Measurements from ENCODE around the gene AOX1.
"Not testable (repeated sequence)": the region's sequence is repeated elsewhere in the genome, so short reads cannot be mapped to it uniquely, and the experiment has no call there.

Gene AOX1

DNA sequence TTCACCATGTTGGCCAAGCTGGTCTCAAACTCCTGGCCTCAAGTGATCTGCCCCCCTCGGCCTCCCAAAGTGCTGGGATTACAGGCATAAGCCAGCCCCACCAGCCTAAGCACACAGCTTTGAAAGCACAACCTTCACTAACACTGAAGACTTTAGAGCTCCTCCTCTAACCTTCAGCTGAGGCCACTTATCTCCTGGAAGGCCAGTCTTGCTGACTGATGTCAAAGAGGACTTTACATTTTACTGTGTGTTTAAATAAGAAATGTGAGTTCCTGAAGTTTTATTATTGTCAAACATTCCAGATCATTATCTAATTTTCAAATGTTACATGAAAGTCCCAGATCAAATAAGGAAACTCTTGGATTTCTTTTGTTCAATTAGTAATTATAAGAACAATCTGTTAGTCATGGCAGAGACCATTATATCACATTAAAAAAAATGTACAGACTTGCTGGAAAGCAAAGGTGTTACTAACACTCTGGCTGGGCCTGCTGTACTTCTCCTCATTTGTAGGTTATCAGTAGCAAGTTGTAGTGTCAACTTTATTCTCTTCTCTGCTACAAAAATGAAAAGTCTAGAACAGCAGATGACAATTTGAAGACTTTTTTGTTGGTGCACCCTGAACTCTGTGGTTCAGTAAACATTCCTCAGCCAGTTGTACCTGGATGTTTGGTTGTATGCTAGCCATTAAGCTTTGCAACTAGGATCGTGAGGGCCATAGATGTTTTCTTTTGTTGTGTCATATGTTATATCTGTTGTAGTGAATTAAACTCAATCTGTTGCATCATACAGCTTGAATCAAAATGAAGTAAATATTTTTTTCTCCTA is 80.0 kb downstream of the AOX1 start:
- no peak for DNase-seq (ENCODE audit: low read depth)

DNA sequence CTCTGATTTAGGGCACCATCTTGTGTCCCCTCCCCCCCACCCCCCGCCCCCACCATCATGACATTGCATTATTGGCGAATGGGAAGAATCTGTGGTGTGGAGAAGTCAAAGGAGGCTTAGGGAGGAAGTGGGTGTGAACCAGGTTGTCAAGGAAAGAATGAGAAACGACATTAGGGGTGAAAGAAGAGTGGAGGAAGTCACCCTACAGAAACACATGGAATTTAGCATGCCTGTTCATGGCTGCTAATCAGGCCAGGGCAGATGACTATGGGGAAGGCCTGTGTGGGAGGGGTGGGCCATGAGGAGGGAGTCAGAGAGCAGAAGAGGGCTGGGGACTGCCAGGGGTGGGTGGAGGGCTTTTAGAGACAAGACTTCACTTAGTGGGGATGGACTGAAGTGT is 81.6 kb downstream of the AOX1 start:
- DNase-seq (ENCODE audit: low read depth), result no peak

DNA sequence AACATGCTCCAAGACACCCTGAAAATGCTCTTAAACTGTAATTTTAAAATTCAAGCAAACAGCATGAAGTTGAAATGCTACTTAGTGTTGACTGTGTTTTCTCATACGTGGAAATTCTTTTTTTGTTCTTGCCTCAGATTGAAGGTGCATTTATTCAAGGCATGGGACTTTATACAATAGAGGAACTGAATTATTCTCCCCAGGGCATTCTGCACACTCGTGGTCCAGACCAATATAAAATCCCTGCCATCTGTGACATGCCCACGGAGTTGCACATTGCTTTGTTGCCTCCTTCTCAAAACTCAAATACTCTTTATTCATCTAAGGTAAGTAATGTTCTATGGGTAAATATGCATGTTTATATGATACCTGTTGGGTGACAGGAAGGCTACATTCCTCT is 82.7 kb downstream of the AOX1 start:
- DNase-seq (ENCODE audit: low read depth), result no peak

DNA sequence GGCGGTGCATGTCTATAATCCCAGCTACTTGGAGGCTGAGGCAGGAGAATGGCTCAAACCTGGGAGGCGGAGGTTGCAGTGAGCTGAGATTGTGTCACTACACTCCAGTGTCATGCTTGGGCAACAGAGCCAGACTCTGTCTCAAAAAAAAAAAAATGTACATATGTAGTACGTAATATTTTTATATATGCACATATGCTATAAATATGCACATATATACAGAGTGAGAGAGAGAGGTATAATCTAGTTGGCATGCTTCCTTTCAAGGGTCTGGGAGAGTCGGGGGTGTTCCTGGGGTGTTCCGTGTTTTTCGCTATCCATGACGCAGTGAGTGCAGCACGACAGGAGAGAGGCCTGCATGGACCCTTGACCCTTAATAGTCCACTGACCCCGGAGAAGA is 83.5 kb downstream of the AOX1 start:
- DNase-seq (ENCODE audit: low read depth), result no peak

DNA sequence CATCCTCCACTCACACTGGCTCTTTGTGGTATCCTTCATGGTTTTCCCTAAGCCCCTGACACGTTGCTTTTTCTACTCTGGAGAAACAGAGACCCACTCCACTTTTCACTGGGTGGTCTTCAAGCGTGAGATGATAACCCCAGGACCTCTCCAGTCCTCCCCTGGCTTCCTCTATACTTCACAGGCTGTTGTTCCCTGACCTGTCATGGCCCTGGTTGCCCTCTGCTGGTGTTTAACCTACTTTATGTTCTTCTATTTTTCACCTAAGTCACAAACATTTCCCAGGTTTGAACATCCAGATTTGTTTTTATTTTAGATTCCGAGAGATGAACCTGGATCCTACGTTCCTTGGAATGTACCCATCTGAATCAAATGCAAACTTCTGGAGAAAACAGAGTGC is 84.5 kb downstream of the AOX1 start:
- DNase-seq (ENCODE audit: low read depth), result no peak

DNA sequence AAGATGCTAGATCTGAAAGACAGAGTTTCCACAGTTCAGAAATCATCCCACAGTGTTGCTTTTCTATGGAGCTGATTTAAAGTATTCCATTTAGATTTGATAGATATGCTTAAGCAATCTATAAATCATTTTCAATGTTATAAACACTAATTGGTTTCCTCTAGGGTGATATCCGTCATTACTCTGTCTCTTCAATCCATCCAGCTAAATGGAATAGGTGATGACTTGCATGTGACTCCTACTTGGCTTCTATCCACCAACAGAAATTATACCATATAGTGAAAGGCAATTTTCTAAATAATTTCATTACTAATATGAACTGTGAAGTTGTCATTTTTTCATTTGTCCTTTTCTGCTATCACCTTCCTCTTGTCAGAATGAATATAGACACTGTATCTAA is 84.9 kb downstream of the AOX1 start:
- no peak for DNase-seq (ENCODE audit: low read depth)

DNA sequence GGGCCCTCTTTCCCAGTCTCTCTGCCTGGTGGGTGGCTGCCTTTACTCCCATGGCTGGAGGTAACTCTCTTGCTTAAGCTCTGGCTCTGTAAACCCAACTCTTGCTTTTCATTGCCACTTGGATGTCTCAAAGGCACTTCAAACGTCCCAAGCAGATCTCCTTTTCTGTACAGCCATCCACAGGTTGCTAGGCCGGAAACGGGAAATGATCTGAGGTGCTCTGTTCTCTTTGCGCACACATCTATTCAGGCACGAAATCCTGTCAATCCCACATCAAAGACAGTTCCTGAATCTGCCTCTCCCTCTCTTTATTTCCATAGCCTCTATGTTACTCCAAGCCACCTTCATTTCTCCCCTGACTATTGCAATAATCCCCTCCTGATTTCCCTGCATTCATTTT is 87.4 kb downstream of the AOX1 start:
- no peak for DNase-seq (ENCODE audit: low read depth)

DNA sequence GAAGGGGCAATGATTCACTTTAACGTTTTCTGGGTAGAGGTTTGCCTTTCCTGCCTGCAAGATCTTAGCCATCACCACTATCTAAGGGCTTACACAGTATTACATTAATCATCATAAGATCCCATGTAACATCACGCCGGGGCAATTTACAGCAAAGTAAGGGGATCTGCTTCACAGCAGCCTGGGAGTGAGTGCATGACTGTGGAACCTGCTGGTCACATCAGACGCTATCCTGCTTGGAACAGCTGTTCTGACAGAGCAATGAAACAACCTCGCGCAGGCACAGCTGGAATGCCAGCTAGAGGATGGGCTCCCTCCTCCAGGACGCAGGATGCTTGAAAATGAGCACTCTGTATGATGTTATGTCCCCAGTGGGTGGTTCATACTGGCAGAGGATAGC is 89.0 kb downstream of the AOX1 start:
- DNase-seq (ENCODE audit: low read depth), result no peak

DNA sequence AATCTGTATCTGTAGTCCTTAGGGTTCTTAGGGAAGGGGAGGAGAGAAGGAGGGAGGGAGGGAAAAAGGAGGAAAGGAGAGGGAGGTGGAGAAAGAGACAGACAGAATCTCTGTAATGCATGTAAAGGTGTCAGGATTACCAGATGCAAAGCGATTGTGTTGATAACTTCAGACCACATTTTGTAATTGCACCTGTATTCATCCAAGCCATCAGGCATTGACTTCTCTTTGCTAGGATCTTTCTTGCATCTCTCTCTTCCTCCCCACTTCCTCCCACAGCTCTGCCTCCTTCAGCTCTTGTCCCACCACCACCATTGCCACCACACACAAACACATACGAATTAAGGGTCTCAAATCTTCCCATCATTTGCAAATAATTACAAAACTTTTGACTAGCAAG is 91.4 kb downstream of the AOX1 start:
- no peak for DNase-seq (ENCODE audit: low read depth)

DNA sequence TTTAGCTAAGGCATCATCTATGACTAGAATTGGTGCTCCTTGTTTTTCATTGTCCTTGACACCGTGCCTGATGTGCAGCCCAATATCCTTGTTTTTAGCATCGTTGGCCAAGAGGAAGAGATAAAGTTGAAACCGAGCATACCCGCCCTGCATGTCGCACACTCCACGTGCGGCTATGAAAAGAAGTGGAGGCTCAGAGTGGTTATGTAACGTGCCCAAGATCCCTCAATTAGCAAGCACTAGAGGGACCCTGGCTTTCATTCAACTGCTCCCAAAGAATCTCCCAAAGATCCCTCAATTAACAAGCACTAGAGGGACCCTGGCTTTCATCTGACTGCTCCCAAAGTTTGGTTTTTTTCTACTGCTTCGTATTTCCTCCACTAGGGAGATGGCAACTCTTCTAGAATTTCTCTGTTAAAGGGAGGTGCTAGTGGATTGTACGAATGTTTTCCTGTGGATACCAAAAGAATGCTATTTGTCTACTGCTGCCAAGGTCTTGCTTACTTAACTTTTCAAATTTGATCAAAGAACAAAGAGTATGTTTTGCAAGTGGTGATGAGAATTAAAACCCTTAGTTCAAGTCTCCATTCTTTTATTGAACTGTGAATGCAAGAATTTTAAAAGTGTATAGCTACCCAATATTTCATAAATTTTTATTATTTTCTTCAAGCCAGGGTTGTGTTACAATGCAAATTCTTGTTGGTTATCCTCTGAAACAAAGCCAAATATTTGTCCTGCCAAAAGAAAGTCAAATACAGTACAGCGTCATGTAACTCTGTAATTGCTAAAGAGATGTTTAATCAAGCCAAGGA is 92.1 kb downstream of the AOX1 start:
- no peak for DNase-seq (ENCODE audit: low read depth)

DNA sequence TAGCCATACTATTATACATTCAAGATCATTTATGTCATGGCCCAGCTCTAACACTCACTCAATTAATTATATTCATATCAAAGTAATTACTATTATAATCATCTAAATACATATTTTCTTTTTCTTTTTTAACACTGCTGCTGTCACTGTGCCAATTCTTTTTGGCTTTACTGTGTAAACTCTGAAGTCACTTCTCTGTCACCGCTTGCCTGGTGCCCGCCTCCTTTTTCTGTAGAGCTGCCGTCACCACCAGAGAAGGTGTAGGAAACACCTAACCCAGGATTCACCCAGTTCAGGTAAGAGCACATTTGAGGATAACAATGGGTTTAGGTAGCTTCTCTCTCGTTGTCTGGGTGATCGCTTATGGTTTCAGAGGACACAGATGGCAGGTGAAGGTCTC is 93.3 kb downstream of the AOX1 start:
- DNase-seq (ENCODE audit: low read depth), result no peak

DNA sequence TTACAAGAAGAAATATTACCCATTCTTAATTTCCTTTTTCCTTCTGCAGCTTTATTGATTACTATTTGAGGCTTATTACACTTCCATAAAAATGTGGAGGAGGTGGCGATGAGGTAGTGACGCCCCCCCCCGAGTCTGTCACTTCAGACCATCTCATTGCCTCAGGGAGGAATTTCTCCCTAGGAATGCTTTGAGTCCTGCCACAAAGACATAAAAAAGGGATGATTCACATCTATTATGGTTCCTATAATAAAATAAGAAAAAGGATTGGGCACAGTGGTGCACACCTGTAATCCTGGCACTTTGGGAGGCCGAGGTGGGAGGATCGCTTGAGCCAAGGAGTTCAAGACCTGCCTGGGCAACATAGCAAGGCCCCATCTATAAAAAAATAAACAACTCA is 93.7 kb downstream of the AOX1 start:
- DNase-seq (ENCODE audit: low read depth), result no peak

DNA sequence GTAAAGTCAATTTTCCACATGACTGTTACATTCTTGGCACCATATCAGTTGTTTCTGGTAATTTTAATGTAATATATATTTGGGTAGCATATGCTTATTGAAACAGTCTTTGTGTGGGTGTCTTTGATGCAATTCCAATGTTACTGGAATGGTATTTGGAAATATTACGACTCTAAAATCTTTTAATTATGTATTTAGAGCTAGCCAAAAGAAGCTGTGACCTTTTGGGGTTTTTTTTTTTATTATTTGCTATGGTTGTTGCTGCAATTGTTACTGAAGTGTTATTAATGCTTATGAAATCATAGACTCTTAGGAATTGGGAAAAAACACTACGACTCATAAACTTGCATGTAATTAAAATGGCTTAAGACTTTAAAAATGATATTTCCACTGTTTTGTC is 95.9 kb downstream of the AOX1 start:
- DNase-seq (ENCODE audit: low read depth), result no peak

DNA sequence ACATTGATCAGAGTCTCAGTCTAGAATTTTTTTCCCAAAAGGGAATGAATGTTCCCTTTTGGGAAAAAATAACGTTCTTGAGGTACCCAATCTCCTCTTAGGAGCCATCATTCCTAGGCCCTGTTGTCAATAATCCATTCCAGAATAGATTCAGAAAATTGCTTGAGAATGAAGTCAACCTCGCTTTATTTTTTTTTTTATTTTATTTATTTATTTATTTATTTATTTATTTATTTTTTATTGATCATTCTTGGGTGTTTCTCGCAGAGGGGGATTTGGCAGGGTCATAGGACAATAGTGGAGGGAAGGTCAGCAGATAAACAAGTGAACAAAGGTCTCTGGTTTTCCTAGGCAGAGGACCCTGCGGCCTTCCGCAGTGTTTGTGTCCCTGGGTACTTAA is 96.6 kb downstream of the AOX1 start:
- DNase-seq (ENCODE audit: low read depth), result not testable (repeated sequence)

DNA sequence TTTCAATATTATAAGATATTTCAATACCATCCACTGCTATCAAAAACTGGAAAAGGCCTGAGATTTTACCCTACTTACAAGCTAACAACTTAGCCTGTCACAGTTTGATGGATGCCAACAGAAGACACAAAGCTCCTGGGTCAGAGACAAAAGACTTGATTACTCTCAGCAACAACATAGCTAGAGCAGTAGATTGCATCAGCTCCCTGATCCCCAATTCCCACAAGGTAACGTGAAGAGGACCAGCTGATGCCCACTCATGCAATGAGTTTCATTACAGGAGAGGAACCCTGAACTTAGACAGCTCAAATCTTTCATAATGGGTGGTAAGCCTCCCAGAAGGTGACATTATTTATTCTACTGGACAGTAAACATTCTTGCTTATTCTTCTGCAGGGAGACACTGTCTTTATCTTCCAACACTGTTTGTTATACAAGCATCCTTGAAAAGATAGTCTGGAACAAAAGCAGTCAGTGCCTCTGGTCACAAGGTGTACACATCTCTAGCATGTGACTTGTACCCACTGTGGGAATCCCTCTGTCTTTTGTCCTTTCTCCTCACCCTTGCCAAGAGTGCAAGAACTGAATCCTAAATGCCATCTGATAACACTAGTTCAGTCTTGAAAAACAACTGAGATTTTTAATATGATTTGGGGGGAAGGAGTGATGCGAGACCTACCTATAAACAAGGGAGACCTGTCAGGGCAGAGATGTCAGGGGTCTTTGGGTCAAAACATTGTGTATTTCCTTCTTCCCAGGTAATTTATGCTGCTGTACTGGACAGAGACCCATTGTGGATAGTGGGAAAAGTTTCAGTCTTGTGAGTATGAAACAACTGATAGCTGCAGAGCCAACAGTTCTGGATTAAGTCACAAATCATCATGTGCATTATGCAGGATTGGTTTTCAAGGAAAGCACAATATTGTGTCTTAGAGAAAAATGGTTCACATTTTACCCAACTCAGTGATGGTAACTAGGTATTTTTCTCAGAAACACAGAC is 102.4 kb downstream of the AOX1 start:
- DNase-seq (ENCODE audit: low read depth), result no peak

DNA sequence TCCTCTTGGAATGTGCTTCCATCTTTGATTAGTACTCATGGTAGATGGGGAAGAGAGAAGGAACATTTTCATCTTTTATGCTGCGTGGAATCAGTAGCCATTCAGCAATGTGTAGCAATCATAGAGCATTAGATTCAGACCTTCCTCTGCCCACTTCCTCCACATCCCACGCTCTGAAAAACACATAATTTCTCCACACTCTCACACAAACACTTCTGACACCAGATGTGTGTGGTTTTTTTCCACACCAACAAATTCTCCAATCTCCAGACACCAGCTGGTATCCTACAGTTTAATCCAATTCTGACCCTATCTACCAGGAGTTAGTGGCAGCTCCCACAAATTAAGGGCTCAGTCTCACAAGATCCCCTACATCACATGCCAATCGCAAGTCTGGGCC is 103.3 kb downstream of the AOX1 start:
- DNase-seq (ENCODE audit: low read depth), result no peak

DNA sequence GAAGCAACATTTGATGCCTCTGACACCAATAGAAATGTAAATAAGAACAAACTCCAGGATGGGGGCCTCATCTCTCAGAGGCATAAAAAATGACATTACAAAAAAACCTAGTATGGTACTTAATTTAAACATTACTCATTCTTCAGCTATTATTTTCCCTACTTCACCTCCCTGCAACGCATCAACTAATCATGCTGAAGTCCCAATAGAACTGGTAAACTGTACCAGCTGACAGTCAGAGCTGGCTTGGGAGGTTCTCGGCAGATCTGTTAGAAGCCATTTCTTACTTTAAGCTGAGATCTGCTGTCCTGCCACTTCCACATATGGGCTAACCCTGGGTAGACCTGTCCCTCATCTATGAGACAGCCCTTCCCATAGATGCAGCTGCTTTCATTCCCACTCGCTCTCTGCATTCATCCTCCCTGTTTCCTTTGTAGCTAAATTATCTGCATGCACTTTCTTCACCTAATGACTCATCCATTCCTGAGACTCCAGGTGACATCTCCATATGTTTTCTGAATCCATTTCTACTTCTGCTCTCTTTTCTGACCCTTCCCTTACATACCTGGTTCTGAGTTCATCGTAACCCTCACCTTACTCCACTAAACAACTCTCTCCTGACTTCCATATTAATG is 108.1 kb downstream of the AOX1 start:
- DNase-seq (ENCODE audit: low read depth), result no peak

DNA sequence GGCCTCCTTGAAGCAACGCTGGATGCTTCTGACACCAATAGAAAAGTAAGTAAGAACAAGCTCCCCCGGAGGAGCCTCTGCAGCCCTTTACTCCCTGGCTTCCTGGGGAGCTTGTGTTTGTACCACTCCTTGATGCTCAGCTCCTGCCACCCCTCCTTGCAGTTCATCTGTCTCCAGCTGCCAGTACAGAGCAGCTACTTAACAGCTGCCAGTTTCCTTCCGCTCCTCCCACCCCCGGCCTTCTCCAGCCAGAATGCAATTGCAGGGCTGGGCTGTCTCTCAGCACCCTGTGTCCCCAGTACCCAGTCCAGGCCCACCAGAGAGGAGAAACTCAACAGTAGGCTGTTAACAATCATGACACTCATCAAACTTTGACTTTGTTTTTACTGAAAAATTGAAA is 109.4 kb downstream of the AOX1 start:
- no peak for DNase-seq (ENCODE audit: low read depth)

DNA sequence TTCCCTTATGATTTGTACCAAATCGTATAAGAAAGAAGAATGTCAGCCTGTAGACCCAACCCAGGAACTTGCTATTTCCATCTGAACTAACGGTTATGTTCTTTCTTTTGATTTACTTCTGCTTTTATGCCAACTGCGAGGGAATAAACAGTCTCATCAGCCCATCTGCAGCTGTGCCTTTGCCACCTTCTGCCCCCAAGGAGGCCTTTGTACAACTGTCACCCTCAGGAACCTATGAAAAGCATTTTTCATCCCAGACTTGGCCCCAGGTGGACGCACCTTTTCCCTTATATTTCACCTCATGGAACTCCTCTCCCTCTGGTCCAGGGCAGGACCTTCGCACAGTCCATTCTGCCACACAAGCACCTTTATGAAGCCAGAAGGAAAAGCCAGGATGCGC is 109.8 kb downstream of the AOX1 start:
- DNase-seq (ENCODE audit: low read depth), result no peak

DNA sequence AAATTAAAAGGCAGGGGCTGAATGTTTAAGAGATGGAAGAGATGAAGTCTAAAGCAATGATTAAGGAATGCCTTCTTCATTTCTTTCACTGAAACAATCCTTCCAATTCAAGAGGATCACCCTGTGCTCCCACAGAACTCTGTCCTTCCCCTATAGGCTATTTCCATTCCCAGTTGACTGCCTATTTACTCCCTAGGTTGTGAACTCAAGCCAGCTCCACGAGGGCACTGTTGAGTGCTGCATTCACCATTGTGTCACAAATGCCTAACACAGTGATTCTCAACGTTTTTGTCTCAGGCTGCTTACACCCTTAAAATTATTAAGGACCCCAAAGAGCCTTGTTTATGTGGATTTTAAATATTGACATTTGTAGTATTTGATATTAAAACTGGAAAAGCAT is 112.4 kb downstream of the AOX1 start:
- no peak for DNase-seq (ENCODE audit: low read depth)

DNA sequence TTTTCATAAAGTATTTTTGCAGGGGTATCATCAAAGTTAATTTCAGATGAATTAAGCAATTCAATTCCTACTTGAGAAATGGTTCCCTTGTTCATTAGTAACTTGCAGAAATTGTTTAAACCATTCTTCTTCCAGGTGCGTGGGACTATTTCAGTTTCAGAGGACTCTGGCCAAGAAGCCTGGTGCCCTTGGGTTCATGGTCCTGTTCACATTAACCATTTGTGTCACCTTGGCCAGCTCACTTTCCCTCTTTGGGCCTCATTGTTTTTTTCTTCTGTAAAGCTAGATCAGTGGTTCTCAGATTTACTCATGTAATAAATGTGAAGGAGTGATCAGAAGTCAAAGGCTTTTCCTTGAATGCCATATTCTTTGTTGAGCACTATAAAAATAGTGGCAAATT is 113.5 kb downstream of the AOX1 start:
- DNase-seq (ENCODE audit: low read depth), result no peak

DNA sequence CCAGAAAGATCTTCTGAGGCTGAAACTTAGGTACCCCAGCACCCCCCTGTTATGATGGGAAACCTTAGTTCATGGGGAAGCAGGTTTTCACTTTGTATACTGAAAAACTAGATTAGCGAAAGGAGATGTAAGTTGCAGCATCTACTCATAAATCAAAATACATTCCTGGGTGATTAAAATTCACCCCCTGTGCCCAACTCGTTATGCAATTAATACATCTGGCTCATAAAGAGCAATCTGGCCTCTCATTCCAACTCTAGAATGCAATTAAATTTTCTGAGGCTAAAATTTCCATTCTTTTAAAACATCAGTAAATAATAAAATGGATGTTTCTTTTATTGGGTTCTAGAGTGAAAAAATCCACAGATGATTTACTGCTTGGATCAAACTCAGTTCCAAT is 115.0 kb downstream of the AOX1 start:
- no peak for DNase-seq (ENCODE audit: low read depth)

All from activated T-cell treated with anti-CD3 and anti-CD28 coated beads for 1 hour (primary cell).